H9 (cell line): ENCODE measurements around the gene ATAD1. TPM values are rescaled to one million over a fixed set of nuclear protein-coding genes. Genes with fewer than 3 reads are reported as not detected.

Source experiments
- DNase-seq: peaks from one replicate; pipeline ENCODE4 v3.0.0-alpha.2; 2017
- H2AFZ ChIP-seq: one replicate; pipeline ENCODE4 v1.6.1; 2013; ENCODE audit warnings: mild to moderate bottlenecking, low read length, control low read depth, moderate library complexity
- H2AK5ac ChIP-seq: 2 replicates; pipeline ENCODE4 v1.6.1; 2013; ENCODE audit warnings: low read length, control low read depth, mixed read lengths; ENCODE audit not compliant: insufficient read length
- H2BK120ac ChIP-seq: one replicate; pipeline ENCODE4 v1.6.1; 2013; ENCODE audit warnings: low read depth, mild to moderate bottlenecking, low read length, control low read depth, inconsistent platforms; ENCODE audit not compliant: poor library complexity, severe bottlenecking
- H2BK12ac ChIP-seq: 2 replicates; pipeline ENCODE4 v1.6.1; 2013; ENCODE audit warnings: low read length, control low read depth, mixed read lengths, low read depth; ENCODE audit not compliant: insufficient read length
- H2BK15ac ChIP-seq: 2 replicates; pipeline ENCODE4 v1.6.1; 2013; ENCODE audit warnings: low read depth, low read length, control low read depth
- H2BK20ac ChIP-seq: one replicate; pipeline ENCODE4 v1.6.1; 2013; ENCODE audit warnings: low read depth, mild to moderate bottlenecking, low read length, control low read depth, inconsistent platforms; ENCODE audit not compliant: poor library complexity, severe bottlenecking
- H2BK5ac ChIP-seq: 2 replicates; pipeline ENCODE4 v1.6.1; 2013; ENCODE audit warnings: low read length, control low read depth, mixed read lengths; ENCODE audit not compliant: insufficient read length
- H3K14ac ChIP-seq: 2 replicates; pipeline ENCODE4 v1.6.1; 2013; ENCODE audit warnings: low read length, control low read depth; ENCODE audit not compliant: insufficient read depth
- H3K18ac ChIP-seq: 2 replicates; pipeline ENCODE4 v1.6.1; 2013; ENCODE audit warnings: low read depth, mild to moderate bottlenecking, mixed read lengths, low read length, control low read depth; ENCODE audit not compliant: insufficient read length
- H3K23ac ChIP-seq: 2 replicates; pipeline ENCODE4 v1.6.1; 2013; ENCODE audit warnings: low read length, control low read depth, mixed read lengths, low read depth; ENCODE audit not compliant: insufficient read length
- H3K23me2 ChIP-seq: 2 replicates; pipeline ENCODE4 v1.6.1; 2013; ENCODE audit warnings: low read depth, mild to moderate bottlenecking, mixed read lengths, low read length, control low read depth; ENCODE audit not compliant: insufficient read length, poor library complexity, severe bottlenecking
- H3K27ac ChIP-seq: 2 replicates; pipeline ENCODE4 v1.5.1; 2013; ENCODE audit warnings: low read length, control low read depth, mixed read lengths, low read depth; ENCODE audit not compliant: insufficient read length
- H3K27me3 ChIP-seq: 2 replicates; pipeline ENCODE4 v1.6.1; 2013; ENCODE audit warnings: low read length, control low read depth, inconsistent platforms; ENCODE audit not compliant: insufficient read depth
- H3K4ac ChIP-seq: 2 replicates; pipeline ENCODE4 v1.6.1; 2013; ENCODE audit warnings: low read depth, mild to moderate bottlenecking, control low read depth, inconsistent platforms, low read length, moderate library complexity
- H3K4me1 ChIP-seq: 2 replicates; pipeline ENCODE4 v1.6.1; 2013; ENCODE audit warnings: low read length, control low read depth, inconsistent platforms; ENCODE audit not compliant: insufficient read depth
- H3K4me2 ChIP-seq: 2 replicates; pipeline ENCODE4 v1.6.1; 2013; ENCODE audit warnings: low read length, control low read depth, mixed read lengths; ENCODE audit not compliant: insufficient read length, insufficient read depth
- H3K56ac ChIP-seq: 2 replicates; pipeline ENCODE4 v1.6.1; 2013; ENCODE audit warnings: low read depth, mild to moderate bottlenecking, mixed read lengths, low read length, control low read depth; ENCODE audit not compliant: insufficient read length
- H3K79me1 ChIP-seq: 2 replicates; pipeline ENCODE4 v1.6.1; 2013; ENCODE audit warnings: low read depth, mild to moderate bottlenecking, moderate library complexity, low read length, control low read depth, inconsistent platforms; ENCODE audit not compliant: insufficient read depth, poor library complexity, severe bottlenecking
- H3K79me2 ChIP-seq: 2 replicates; pipeline ENCODE4 v1.6.1; 2013; ENCODE audit warnings: low read length, control low read depth, inconsistent platforms; ENCODE audit not compliant: insufficient read depth
- H3K9ac ChIP-seq: 2 replicates; pipeline ENCODE4 v1.6.1; 2013; ENCODE audit warnings: low read length, control low read depth, mixed read lengths; ENCODE audit not compliant: insufficient read length; ENCODE audit errors: extremely low read depth
- H3K9me3 ChIP-seq: one replicate; pipeline ENCODE4 v1.6.1; 2013; ENCODE audit warnings: low read depth, low read length, inconsistent platforms; ENCODE audit not compliant: control insufficient read depth
- H3T11ph ChIP-seq: one replicate; pipeline ENCODE4 v1.6.1; 2013; ENCODE audit warnings: mild to moderate bottlenecking, low read length, control low read depth, inconsistent platforms
- H4K20me1 ChIP-seq: one replicate; pipeline ENCODE4 v1.6.1; 2013; ENCODE audit not compliant: control insufficient read depth, insufficient read length, insufficient read depth
- H4K5ac ChIP-seq: 2 replicates; pipeline ENCODE4 v1.6.1; 2013; ENCODE audit warnings: low read depth, mild to moderate bottlenecking, mixed read lengths, low read length, control low read depth; ENCODE audit not compliant: insufficient read length
- H4K8ac ChIP-seq: replicated peaks from 2 replicates; pipeline ENCODE4 v1.6.1; 2013; ENCODE audit warnings: low read length, control low read depth, mixed read lengths, low read depth; ENCODE audit not compliant: insufficient read length
- H4K91ac ChIP-seq: 2 replicates; pipeline ENCODE4 v1.6.1; 2013; ENCODE audit warnings: low read depth, mild to moderate bottlenecking, moderate library complexity, mixed read lengths, low read length, control low read depth; ENCODE audit not compliant: insufficient read length
- H3K27ac Mint-ChIP-seq, 3 experiments: 2 replicates in 2 of 3; 3 replicates in 1 of 3; pipeline ENCODE4 v1.8.0; 2020 to 2021; ENCODE audit warnings: mixed read lengths in 3 of 3, mild to moderate bottlenecking in 1 of 3, moderate library complexity in 1 of 3
- H3K27me3 Mint-ChIP-seq: 2 replicates; pipeline ENCODE4 v1.8.0; 2021; ENCODE audit warnings: low read depth, mild to moderate bottlenecking, moderate library complexity, mixed read lengths
- H3K36me3 Mint-ChIP-seq, 3 experiments: 2 replicates in 2 of 3; 3 replicates in 1 of 3; pipeline ENCODE4 v1.8.0; 2020 to 2021; ENCODE audit warnings: low read depth in 3 of 3, mixed read lengths in 3 of 3; ENCODE audit not compliant: insufficient read depth in 1 of 3
- H3K4me1 Mint-ChIP-seq, 2 experiments: 2 replicates each; pipeline ENCODE4 v1.8.0; 2020; ENCODE audit warnings: mixed read lengths in 2 of 2
- H3K4me3 Mint-ChIP-seq, 2 experiments: 2 replicates in 1 of 2; 3 replicates in 1 of 2; pipeline ENCODE4 v1.8.0; 2020 to 2021; ENCODE audit warnings: mild to moderate bottlenecking in 2 of 2, mixed read lengths in 2 of 2, moderate library complexity in 1 of 2
- H3K9me3 Mint-ChIP-seq, 2 experiments: 2 replicates in 1 of 2; 3 replicates in 1 of 2; pipeline ENCODE4 v1.8.0; 2020; ENCODE audit warnings: mild to moderate bottlenecking in 2 of 2, mixed read lengths in 2 of 2, moderate library complexity in 1 of 2
- total RNA-seq: library from RNA; stranded (reverse); gene quantifications from 2 replicates; pipeline ENCODE4 v1.2.1, GENCODE V29; 2021
- TF ChIP-seq, protein P1 (sequence below): fragments of 200-600 bp; sonication (generic); conservative IDR thresholded peaks from 3 replicates; pipeline ENCODE4 v1.8.0; 2021; ENCODE audit warnings: antibody characterized with exemption, mild to moderate bottlenecking

The ATAD1 gene
- total RNA-seq, 1 experiment from 2014 or later = 38.7 TPM

DNA sequence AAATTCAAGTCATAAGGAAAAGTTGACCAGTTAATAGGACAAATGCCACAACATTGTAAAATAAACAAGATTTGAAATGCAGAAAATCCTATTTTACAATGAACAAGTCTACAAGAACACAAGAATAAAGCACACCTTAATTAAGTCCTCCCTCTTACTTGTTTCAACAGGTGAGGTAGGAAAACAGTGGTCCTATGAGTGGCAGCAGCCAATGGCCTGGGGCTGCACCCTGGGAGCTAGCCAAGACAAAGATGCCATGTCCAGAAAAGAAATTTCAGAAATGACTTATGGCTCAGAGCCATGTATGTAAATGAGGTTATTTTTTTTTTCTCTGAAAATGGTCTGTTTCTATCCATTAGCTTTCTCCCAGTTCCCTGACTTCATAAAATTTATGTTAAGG is 31.0 kb upstream of the ATAD1 start:
- H3K18ac ChIP-seq = no peak overlapping the region
- H3K79me2 ChIP-seq = no peaks in the 10 kb centered on the region
- H3K4me1 ChIP-seq = no peaks in the 10 kb centered on the region
- DNase-seq = no peak
- Mint-ChIP-seq H3K4me1 (peaks cover 8 to 10% of the 10 kb centered on the region in 2 experiments), H3K4me3 (no peak overlapping the region), H3K36me3 (no peaks in the 10 kb centered on the region), H3K27ac (no peak overlapping the region), H3K9me3 (no peaks in the 10 kb centered on the region), H3K27me3 (no peaks in the 10 kb centered on the region)
- no peak overlapping the region for H3K4ac ChIP-seq
- no peak overlapping the region for H2BK120ac ChIP-seq
- H3K23me2 ChIP-seq = no peaks in the 10 kb centered on the region
- H2BK15ac ChIP-seq = no peak overlapping the region
- no peaks in the 10 kb centered on the region for H4K20me1 ChIP-seq
- no peak overlapping the region for H3K14ac ChIP-seq
- TF ChIP-seq, protein P1, sequence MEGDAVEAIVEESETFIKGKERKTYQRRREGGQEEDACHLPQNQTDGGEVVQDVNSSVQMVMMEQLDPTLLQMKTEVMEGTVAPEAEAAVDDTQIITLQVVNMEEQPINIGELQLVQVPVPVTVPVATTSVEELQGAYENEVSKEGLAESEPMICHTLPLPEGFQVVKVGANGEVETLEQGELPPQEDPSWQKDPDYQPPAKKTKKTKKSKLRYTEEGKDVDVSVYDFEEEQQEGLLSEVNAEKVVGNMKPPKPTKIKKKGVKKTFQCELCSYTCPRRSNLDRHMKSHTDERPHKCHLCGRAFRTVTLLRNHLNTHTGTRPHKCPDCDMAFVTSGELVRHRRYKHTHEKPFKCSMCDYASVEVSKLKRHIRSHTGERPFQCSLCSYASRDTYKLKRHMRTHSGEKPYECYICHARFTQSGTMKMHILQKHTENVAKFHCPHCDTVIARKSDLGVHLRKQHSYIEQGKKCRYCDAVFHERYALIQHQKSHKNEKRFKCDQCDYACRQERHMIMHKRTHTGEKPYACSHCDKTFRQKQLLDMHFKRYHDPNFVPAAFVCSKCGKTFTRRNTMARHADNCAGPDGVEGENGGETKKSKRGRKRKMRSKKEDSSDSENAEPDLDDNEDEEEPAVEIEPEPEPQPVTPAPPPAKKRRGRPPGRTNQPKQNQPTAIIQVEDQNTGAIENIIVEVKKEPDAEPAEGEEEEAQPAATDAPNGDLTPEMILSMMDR = no peak
- no peak overlapping the region for H3T11ph ChIP-seq
- H3K27me3 ChIP-seq = no peaks in the 10 kb centered on the region
- H3K56ac ChIP-seq = no peak overlapping the region
- no peak overlapping the region for H2BK20ac ChIP-seq
- no peak overlapping the region for H2AFZ ChIP-seq
- H3K27ac ChIP-seq = no peak overlapping the region
- H4K91ac ChIP-seq = no peak overlapping the region
- no peak overlapping the region for H3K4me2 ChIP-seq
- no peak overlapping the region for H2BK5ac ChIP-seq
- no peak overlapping the region for H3K23ac ChIP-seq
- no peak overlapping the region for H2BK12ac ChIP-seq
- H3K9me3 ChIP-seq = no peaks in the 10 kb centered on the region
- no peaks in the 10 kb centered on the region for H3K79me1 ChIP-seq
- H3K9ac ChIP-seq = no peak overlapping the region
- H2AK5ac ChIP-seq = no peak overlapping the region
- no peak overlapping the region for H4K8ac ChIP-seq
- no peak overlapping the region for H4K5ac ChIP-seq
